GM18505 (cell line): ENCODE data around the gene INSM1.

Experiments used
- ATAC-seq: cut with Tn5 transposase; IDR thresholded peaks from one replicate; pipeline ENCODE4 v1.9.1; 2021; ENCODE audit not compliant: unreplicated experiment
- POLR2A ChIP-seq: IDR thresholded peaks from 4 replicates; pipeline ENCODE4 v1.6.1; 2011; ENCODE audit warnings: borderline replicate concordance; ENCODE audit not compliant: insufficient read depth, insufficient read length; ENCODE audit errors: extremely low read depth

The INSM1 gene, protein sequence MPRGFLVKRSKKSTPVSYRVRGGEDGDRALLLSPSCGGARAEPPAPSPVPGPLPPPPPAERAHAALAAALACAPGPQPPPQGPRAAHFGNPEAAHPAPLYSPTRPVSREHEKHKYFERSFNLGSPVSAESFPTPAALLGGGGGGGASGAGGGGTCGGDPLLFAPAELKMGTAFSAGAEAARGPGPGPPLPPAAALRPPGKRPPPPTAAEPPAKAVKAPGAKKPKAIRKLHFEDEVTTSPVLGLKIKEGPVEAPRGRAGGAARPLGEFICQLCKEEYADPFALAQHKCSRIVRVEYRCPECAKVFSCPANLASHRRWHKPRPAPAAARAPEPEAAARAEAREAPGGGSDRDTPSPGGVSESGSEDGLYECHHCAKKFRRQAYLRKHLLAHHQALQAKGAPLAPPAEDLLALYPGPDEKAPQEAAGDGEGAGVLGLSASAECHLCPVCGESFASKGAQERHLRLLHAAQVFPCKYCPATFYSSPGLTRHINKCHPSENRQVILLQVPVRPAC

DNA sequence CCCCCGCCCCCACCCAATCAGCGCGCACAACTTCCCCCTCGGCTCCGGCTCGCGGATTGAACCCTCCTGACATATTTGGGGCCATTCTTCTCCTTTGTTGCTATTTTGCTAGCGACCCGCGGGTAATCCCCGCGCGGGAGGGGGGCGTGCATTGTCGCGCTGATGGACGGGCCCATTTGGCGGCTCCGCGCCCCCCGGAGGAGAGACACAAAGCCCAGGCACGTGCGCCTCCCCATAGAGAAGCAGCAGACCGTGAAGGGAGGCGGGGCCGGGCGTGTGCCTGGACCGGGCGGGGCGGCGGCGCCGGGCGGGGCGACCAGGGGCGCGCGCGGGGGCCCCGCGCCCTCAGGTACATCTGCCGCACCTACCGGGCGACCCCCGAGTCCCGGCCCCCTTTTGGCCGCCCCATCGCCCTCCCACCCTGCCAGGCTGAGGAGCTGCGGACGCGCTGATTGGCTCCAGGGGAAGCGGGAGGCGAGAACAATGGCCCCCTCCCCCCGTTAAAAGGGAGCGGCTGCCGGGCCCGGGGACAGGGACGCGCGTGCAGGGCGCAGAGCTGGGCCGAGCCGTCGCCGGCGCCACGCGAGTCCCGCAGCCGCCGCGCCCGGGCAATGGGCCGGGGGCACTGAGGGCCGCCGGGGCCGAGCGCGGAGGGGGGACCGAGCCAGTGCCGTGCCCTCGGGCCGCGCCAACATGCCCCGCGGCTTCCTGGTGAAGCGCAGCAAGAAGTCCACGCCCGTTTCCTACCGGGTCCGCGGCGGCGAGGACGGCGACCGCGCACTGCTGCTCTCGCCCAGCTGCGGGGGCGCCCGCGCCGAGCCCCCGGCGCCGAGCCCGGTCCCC is at the start of gene INSM1:
Gene INSM1, plus strand, starts transcription at position 530 of the 843 bp plus-strand sequence. Its CDS starts 164 bp downstream, at position 694.
- no peak for ATAC-seq
- no peak for TF ChIP-seq POLR2A

DNA sequence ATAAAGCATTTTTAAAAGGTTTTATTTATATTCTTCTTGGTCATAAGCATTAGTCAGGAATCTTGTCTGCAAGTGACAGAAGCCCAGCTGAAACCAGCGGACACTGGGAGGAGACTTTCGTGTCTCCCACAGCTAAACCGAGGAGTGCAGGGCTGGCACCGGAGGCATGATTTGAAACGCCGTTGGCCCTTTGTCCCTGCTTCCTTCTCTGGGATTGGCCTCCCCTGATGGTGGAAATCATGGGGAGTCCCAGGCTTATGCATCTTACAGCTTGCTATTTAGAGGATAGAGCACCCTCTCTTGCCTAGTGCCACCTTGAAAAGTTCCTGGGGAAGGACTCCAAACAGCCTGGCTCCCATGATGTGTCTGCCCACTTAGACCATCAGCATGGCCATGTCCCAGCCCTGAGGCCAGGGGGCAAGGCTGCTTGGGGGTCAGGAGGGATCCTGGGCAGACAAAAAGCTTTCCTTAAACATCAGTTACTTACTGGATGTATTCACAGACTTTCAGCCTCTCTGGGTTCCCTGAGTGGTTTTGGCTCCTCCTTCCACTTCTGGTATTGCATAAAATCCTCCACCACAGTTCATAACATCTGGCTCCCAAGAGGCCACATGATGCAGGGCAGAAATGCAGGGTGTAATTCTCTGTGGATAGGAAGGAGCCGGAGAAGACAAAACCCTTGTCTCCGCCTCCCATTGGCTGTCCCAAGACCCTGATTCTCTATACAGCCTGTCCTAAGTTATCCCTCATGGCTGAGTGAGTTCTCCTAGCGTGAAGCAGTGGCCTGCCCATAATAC is 49.3 kb upstream of the INSM1 start:
- no peak for TF ChIP-seq POLR2A
- ATAC-seq: no peak

DNA sequence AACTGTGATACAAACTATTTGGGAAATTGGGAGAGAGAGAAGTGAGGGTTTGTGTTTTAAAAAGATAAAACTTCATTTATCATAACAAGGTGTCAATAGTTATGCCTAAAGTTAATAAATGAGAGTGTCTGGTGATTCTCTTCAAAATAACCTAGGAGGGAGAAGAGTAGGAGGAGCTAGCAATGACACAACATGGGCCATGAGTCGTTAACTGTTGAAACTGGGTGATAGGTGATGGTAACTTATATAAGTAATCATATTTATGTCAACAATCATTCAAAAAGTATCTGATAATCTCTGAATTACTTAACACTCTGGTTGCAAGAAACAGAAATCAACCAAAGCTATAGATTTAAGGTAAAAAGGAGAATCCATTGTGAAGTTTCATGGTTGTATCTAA is 46.8 kb upstream of the INSM1 start:
- no peak for ATAC-seq

GRCh38 chr20:20321917-20322316 is 46.0 kb upstream of the INSM1 start:
- TF ChIP-seq POLR2A: no peak
- ATAC-seq: no peak

More for the DNA sequence above, 46.8 kb upstream of the INSM1 start:
- no peak for TF ChIP-seq POLR2A

DNA sequence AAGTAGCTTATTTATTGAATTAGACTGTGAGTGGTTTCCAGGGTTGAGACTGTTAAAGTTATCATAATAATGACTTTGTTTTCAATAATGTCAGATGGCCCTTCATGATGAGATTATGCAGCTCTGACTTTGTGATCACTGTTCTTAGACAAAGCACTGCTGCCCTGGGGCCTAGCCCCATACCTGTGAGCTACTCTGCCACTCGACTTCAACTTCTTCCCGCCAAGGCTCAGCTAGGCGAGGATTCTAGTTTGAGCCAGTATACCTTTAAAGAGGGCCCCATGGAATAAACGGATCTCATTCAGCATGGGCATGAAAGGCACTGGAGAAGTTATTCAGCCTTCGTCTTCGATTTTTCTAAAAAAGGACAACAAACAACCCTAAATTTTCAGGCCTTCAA is 45.0 kb upstream of the INSM1 start:
- ATAC-seq: no peak
- TF ChIP-seq POLR2A: no peak

GRCh38 chr20:20327746-20328145 is 40.2 kb upstream of the INSM1 start:
- no peak for ATAC-seq
- no peak for TF ChIP-seq POLR2A

- no peak for TF ChIP-seq POLR2A
- ATAC-seq: no peak
Observed at GRCh38 chr20:20329564-20329963, 38.3 kb upstream of the INSM1 start.

- no peak for TF ChIP-seq POLR2A
- ATAC-seq: no peak
Observed at GRCh38 chr20:20331156-20331555, 36.7 kb upstream of the INSM1 start.

DNA sequence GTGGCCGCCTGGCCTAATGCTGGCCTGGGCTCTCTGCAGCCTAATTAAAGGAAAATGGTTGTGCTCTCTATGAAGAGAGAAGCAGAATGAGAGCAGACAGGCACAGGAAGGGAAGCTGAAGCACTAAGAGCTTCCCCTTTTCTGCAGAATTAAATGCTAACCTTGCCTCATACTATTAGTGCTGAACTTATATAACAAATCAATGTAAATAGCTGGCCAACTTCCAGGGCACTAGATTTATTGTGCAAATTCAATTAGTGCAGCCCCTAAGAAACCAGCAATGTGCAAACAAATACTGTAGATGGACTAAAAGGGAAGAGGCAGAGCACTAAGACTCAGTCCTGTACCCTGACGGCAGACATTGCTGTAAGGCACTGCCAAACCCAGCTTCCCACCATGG is 36.1 kb upstream of the INSM1 start:
- TF ChIP-seq POLR2A: no peak
- ATAC-seq: no peak

DNA sequence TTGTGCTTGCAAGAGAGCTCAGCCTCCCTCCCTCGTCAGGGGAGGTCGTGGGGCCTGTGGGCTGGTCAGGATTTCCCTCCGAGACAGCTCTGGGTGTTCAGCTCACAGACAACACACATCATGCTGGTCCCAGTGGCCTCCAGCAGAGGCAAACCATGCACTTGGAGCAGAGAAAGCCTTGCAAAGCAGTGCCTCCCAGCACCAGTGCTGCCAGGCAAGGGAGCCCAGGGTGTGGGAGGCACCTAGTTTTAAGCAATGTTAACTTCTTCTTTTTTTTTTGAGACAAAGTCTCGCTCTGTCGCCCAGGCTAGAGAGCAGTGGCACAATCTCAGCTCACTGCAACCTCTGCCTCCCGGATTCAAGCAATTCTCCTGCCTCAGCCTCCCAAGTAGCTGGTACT is 34.0 kb upstream of the INSM1 start:
- no peak for ATAC-seq
- no peak for TF ChIP-seq POLR2A

- ATAC-seq: peak; percentile 84
Observed at GRCh38 chr20:20334489-20334888, 33.4 kb upstream of the INSM1 start.

GRCh38 chr20:20338133-20338730 is 29.7 kb upstream of the INSM1 start:
- ATAC-seq: no peak
- no peak for TF ChIP-seq POLR2A

More at GRCh38 chr20:20334489-20334888, 33.4 kb upstream of the INSM1 start:
- TF ChIP-seq POLR2A: no peak
